H1 (cell line): ENCODE data around the gene KRT84. TPM values are rescaled to one million over a fixed set of nuclear protein-coding genes. Genes with fewer than 3 reads are reported as not detected.

Experiments used
- CTCF ChIA-PET: fragments of 300-600 bp; sonication (Branson Sonifier 250); formaldehyde crosslinking; loops from one replicate; lab custom pipeline; 2021; ENCODE audit not compliant: partially characterized antibody; lab: Charles Lee
- POLR2A ChIA-PET: fragments of 300-600 bp; sonication (Branson Sonifier 250); formaldehyde crosslinking; loops from one replicate; lab custom pipeline; 2021; ENCODE audit warnings: inconsistent platforms; ENCODE audit not compliant: partially characterized antibody; lab: Charles Lee
- DNase-seq, 2 experiments: peaks; one replicate each; pipeline versions ENCODE4 v3.0.0 to v3.0.0-alpha.2; 2010 to 2022; ENCODE audit warnings: low spot score in 2 of 2, low read depth in 1 of 2, mixed read lengths in 1 of 2
- FAIRE-seq: peaks from 2 replicates; lab custom pipeline; 2011; peaks lifted over from hg19 to GRCh38; lab: Jason Lieb, UNC
- H2AFZ ChIP-seq: 2 replicates; pipeline ENCODE4 v1.8.1; 2012; ENCODE audit warnings: low read length, inconsistent platforms
- H2AK5ac ChIP-seq: 2 replicates; pipeline ENCODE4 v1.6.1; 2013; ENCODE audit warnings: low read depth, low read length
- H2BK120ac ChIP-seq: replicated peaks from 2 replicates; pipeline ENCODE3; 2013; ENCODE audit warnings: low read depth, low read length, inconsistent platforms
- H2BK12ac ChIP-seq: 2 replicates; pipeline ENCODE4 v1.6.1; 2013; ENCODE audit warnings: low read depth, low read length
- H2BK15ac ChIP-seq: 2 replicates; pipeline ENCODE4 v1.6.1; 2013; ENCODE audit warnings: low read length
- H2BK20ac ChIP-seq: 2 replicates; pipeline ENCODE4 v1.6.1; 2013; ENCODE audit warnings: low read length
- H2BK5ac ChIP-seq: 2 replicates; pipeline ENCODE4 v1.6.1; 2013; ENCODE audit warnings: low read depth, low read length
- H3K14ac ChIP-seq: 2 replicates; pipeline ENCODE4 v1.6.1; 2013; ENCODE audit warnings: inconsistent platforms; ENCODE audit not compliant: insufficient read length
- H3K18ac ChIP-seq: 2 replicates; pipeline ENCODE4 v1.6.1; 2013; ENCODE audit warnings: low read length; ENCODE audit errors: extremely low read depth
- H3K23ac ChIP-seq: 2 replicates; pipeline ENCODE4 v1.6.1; 2013; ENCODE audit warnings: inconsistent platforms; ENCODE audit not compliant: insufficient read length
- H3K23me2 ChIP-seq: 2 replicates; pipeline ENCODE4 v1.6.1; 2013; ENCODE audit warnings: low read depth, low read length
- H3K27ac ChIP-seq: 2 replicates; pipeline ENCODE4 v1.6.1; 2011; ENCODE audit warnings: low read depth, low read length, inconsistent platforms
- H3K27me3 ChIP-seq, 4 experiments: replicated peaks in 1 of 4; 1 replicate in 1 of 4; 2 replicates in 3 of 4; pipeline versions ENCODE4 v1.6.1 to v1.8.1; 2011 to 2013; ENCODE audit warnings: low read length in 3 of 4, mild to moderate bottlenecking in 3 of 4, inconsistent platforms in 2 of 4, mixed read lengths in 2 of 4, moderate library complexity in 1 of 4; ENCODE audit not compliant: control insufficient read depth in 3 of 4, insufficient read depth in 3 of 4; ENCODE audit errors: extremely low read depth in 1 of 4
- H3K36me3 ChIP-seq, 4 experiments: 2 replicates each; pipeline versions ENCODE4 v1.6.1 to v1.8.1; 2011 to 2013; ENCODE audit warnings: mild to moderate bottlenecking in 4 of 4, low read length in 3 of 4, moderate library complexity in 2 of 4, control low read depth in 1 of 4, inconsistent platforms in 1 of 4; ENCODE audit not compliant: insufficient read depth in 4 of 4, control insufficient read depth in 2 of 4
- H3K4ac ChIP-seq: replicated peaks from 2 replicates; pipeline ENCODE3; 2013; ENCODE audit warnings: low read length, low read depth, mixed read lengths, inconsistent platforms; ENCODE audit not compliant: insufficient read length
- H3K4me1 ChIP-seq, 4 experiments: replicated peaks in 1 of 4; 1 replicate in 1 of 4; 2 replicates in 3 of 4; pipeline versions ENCODE4 v1.6.1 to v1.8.1; 2011 to 2013; ENCODE audit warnings: low read length in 3 of 4, inconsistent platforms in 2 of 4, mixed read lengths in 1 of 4; ENCODE audit not compliant: insufficient read depth in 4 of 4, control insufficient read depth in 3 of 4
- H3K4me2 ChIP-seq, 2 experiments: 2 replicates each; pipeline versions ENCODE4 v1.6.1 to v1.8.1; 2011 to 2013; ENCODE audit warnings: low read depth in 2 of 2, low read length in 2 of 2, control low read depth in 1 of 2, inconsistent platforms in 1 of 2, mild to moderate bottlenecking in 1 of 2; ENCODE audit not compliant: insufficient read depth in 1 of 2
- H3K4me3 ChIP-seq, 4 experiments: fragments of 200-600, 300-600 bp in 1 of 4; sonication (generic), shearing (Covaris generic), sonication (Bioruptor Twin) in 1 of 4; 2 replicates each; pipeline versions ENCODE4 v1.5.1 to v1.8.1; 2011 to 2016; ENCODE audit warnings: low read length in 4 of 4, low read depth in 3 of 4, control low read depth in 2 of 4, inconsistent platforms in 2 of 4, mild to moderate bottlenecking in 2 of 4, mixed read lengths in 1 of 4, moderate library complexity in 1 of 4; ENCODE audit not compliant: insufficient read depth in 2 of 4; ENCODE audit errors: extremely low read depth in 1 of 4
- H3K56ac ChIP-seq: replicated peaks from 2 replicates; pipeline ENCODE3; 2013; ENCODE audit warnings: low read depth, mild to moderate bottlenecking, mixed read lengths, low read length, inconsistent platforms; ENCODE audit not compliant: insufficient read length
- H3K79me1 ChIP-seq: 2 replicates; pipeline ENCODE4 v1.6.1; 2013; ENCODE audit warnings: low read depth, low read length, control low read depth
- H3K79me2 ChIP-seq, 2 experiments: 2 replicates each; pipeline versions ENCODE4 v1.6.1 to v1.8.1; 2012 to 2013; ENCODE audit warnings: low read length in 2 of 2, mild to moderate bottlenecking in 2 of 2, inconsistent platforms in 1 of 2; ENCODE audit not compliant: insufficient read depth in 2 of 2, control insufficient read depth in 1 of 2
- H3K9ac ChIP-seq, 4 experiments: replicated peaks in 1 of 4; 1 replicate in 1 of 4; 2 replicates in 3 of 4; pipeline versions ENCODE4 v1.6.1 to v1.8.1; 2011 to 2013; ENCODE audit warnings: low read depth in 3 of 4, low read length in 3 of 4, control low read depth in 2 of 4, mild to moderate bottlenecking in 2 of 4, moderate library complexity in 2 of 4, inconsistent platforms in 1 of 4; ENCODE audit errors: extremely low read depth in 1 of 4
- H3K9me3 ChIP-seq, 2 experiments: 2 replicates each; pipeline versions ENCODE4 v1.6.1 to v1.8.1; 2012 to 2013; ENCODE audit warnings: mild to moderate bottlenecking in 2 of 2, moderate library complexity in 2 of 2, control low read depth in 1 of 2, inconsistent platforms in 1 of 2, low read depth in 1 of 2, low read length in 1 of 2, mixed read lengths in 1 of 2; ENCODE audit not compliant: insufficient read depth in 2 of 2
- H4K20me1 ChIP-seq, 2 experiments: replicated peaks in 1 of 2; 2 replicates each; pipeline versions ENCODE3 to v1.8.1; 2011 to 2013; ENCODE audit warnings: inconsistent platforms in 2 of 2, low read length in 2 of 2, mild to moderate bottlenecking in 1 of 2; ENCODE audit not compliant: insufficient read depth in 2 of 2, control insufficient read depth in 1 of 2
- H4K5ac ChIP-seq: 2 replicates; pipeline ENCODE4 v1.6.1; 2013; ENCODE audit warnings: low read length, low read depth, mixed read lengths, inconsistent platforms; ENCODE audit not compliant: insufficient read length
- H4K8ac ChIP-seq: 2 replicates; pipeline ENCODE4 v1.8.0; 2013; ENCODE audit warnings: mild to moderate bottlenecking, moderate library complexity, low read length, inconsistent platforms; ENCODE audit not compliant: insufficient read depth; ENCODE audit errors: extremely low read depth
- H4K91ac ChIP-seq: replicated peaks from 2 replicates; pipeline ENCODE3; 2013; ENCODE audit warnings: low read length, mixed read lengths, inconsistent platforms; ENCODE audit not compliant: insufficient read length
- ASH2L ChIP-seq: fragments of 200-600, 300-600 bp; sonication (generic); IDR thresholded peaks from one replicate; pipeline ENCODE4 v1.7.1; 2017; ENCODE audit warnings: low read length
- CEBPB ChIP-seq: IDR thresholded peaks from 2 replicates; pipeline ENCODE4 v1.6.1; 2012; ENCODE audit warnings: low read depth, low read length
- CTCF ChIP-seq, 3 experiments: IDR thresholded peaks; 1 replicate in 2 of 3; 2 replicates in 1 of 3; pipeline versions ENCODE4 v1.5.1 to v1.6.1; 2011; ENCODE audit warnings: low read length in 3 of 3, mild to moderate bottlenecking in 3 of 3, inconsistent platforms in 2 of 3, low read depth in 1 of 3, moderate library complexity in 1 of 3; ENCODE audit not compliant: insufficient read depth in 1 of 3; ENCODE audit errors: control extremely low read depth in 1 of 3
- RAD21 ChIP-seq, 2 experiments: IDR thresholded peaks in 1 of 2; conservative IDR thresholded peaks in 1 of 2; 2 replicates each; pipeline ENCODE4 v1.6.1; 2011; ENCODE audit warnings: low read depth in 2 of 2, low read length in 2 of 2, improper control_type of control experiment in 1 of 2, inconsistent platforms in 1 of 2, mild to moderate bottlenecking in 1 of 2, moderate library complexity in 1 of 2
- SRF ChIP-seq: IDR thresholded peaks from 2 replicates; pipeline ENCODE4 v1.6.1; 2011; ENCODE audit warnings: mild to moderate bottlenecking, low read depth, low read length, moderate library complexity
- TAF1 ChIP-seq: IDR thresholded peaks from 2 replicates; pipeline ENCODE4 v1.6.1; 2011; ENCODE audit warnings: mild to moderate bottlenecking, low read depth, low read length
- WGBS, 2 experiments: shearing (Covaris generic) in 1 of 2; methylation state at CpG; one replicate each; pipeline versions ENCODE4 v1.1.6 to v1.1.7; 2013 to 2015; ENCODE audit warnings: low lambda C conversion rate in 2 of 2, mixed read lengths in 2 of 2, inconsistent platforms in 1 of 2, low coverage in 1 of 2, missing lambda C conversion rate in 1 of 2; ENCODE audit not compliant: insufficient replicate concordance in 2 of 2, insufficient coverage in 1 of 2, insufficient read length in 1 of 2; ENCODE audit errors: extremely low coverage in 1 of 2, missing lambda C conversion rate in 1 of 2; 5-methylcytosine and 5-hydroxymethylcytosine counted together
- polyA plus RNA-seq, 7 experiments: library from polyadenylated mRNA; depleted of rRNA in 3 of 7; stranded (reverse) in 5 of 7; unstranded in 2 of 7; fragments of >200 nt in 5 of 7; fragments of 200-250 nt in 2 of 7; gene quantifications; 1 replicate in 5 of 7; 2 replicates in 1 of 7; 4 replicates in 1 of 7; pipeline versions ENCODE4 v1.2.1 to v1.2.3, GENCODE V29; 2011 to 2013; ENCODE audit warnings: missing spikeins in 2 of 7, mixed read lengths in 2 of 7
- total RNA-seq: library from RNA; stranded (reverse); fragmentation: NEBNext Ultra II Directional; extraction: Animal tissue kit (Norgen Biotek cat#: 25700); gene quantifications from 2 replicates; pipeline ENCODE4 v1.2.1, GENCODE V29; 2021
- TF ChIP-seq, protein P1 (sequence below): IDR thresholded peaks from 2 replicates; pipeline ENCODE4 v1.6.1; 2011; ENCODE audit warnings: low read length, improper control_type of control experiment

KRT84 gene
- total and polyA plus RNA-seq, 2 of the 8 experiments (the other 6 are each of a cell fraction or from before 2014, with no cell fraction given) = not detected

- H2BK15ac ChIP-seq = no peak overlapping the region
- ChIA-PET POLR2A (no interaction called here), CTCF (interaction anchor here (0.6 to 11.3 kb wide), 63 partner anchors 8 to 494 kb away, joined by 3 to 112 read pairs (median 4); partner anchors contain the start of genes KRT5, KRT71 and KRT73)
- peak overlapping the region; percentile 23 for H4K8ac ChIP-seq
- H3K27ac ChIP-seq = no peak overlapping the region
- no peaks in the 10 kb centered on the region for H3K9me3 ChIP-seq
- no peak overlapping the region for H3K9ac ChIP-seq
- peak overlapping the region; percentile 13; the same call in 1 of the 2 replicates for H3K18ac ChIP-seq
- no peaks in the 10 kb centered on the region for H3K36me3 ChIP-seq
- no peak overlapping the region for H3K14ac ChIP-seq
- H3K79me2 ChIP-seq = no peaks in the 10 kb centered on the region
- no peak overlapping the region for H3K56ac ChIP-seq
- WGBS, 2 experiments = 80% methylated on average over 11 of the region's 11 CpGs; no CpG with 5 or more reads in 1 of the 2 experiments
- peaks cover 0 to 7% (median 1%) of the 10 kb centered on the region in 4 experiments; a peak in 2 of 7 replicates for H3K4me1 ChIP-seq
- H2BK120ac ChIP-seq = no peak overlapping the region
- H3K23ac ChIP-seq = no peak overlapping the region
- H2BK20ac ChIP-seq = no peak overlapping the region
- peaks cover 0 to 4% (median 0%) of the 10 kb centered on the region in 4 experiments; a peak in 1 of 7 replicates for H3K27me3 ChIP-seq
- H3K4ac ChIP-seq = no peak overlapping the region
- no peak overlapping the region for H3K4me3 ChIP-seq
- no peak overlapping the region for H3K4me2 ChIP-seq
- no peak overlapping the region for H2AK5ac ChIP-seq
- no peak overlapping the region for H2AFZ ChIP-seq
- no peaks in the 10 kb centered on the region; the same call in 1 of the 2 replicates for H3K79me1 ChIP-seq
- FAIRE-seq (no peak), DNase-seq (peak in 1 of 2 experiments; percentile 66)
- H4K20me1 ChIP-seq = no peaks in the 10 kb centered on the region
- H4K91ac ChIP-seq = no peak overlapping the region
- no peak overlapping the region for H4K5ac ChIP-seq
- no peak overlapping the region for H2BK5ac ChIP-seq
- no peak overlapping the region for H2BK12ac ChIP-seq
- H3K23me2 ChIP-seq = no peaks in the 10 kb centered on the region
- TF ChIP-seq, protein P1, sequence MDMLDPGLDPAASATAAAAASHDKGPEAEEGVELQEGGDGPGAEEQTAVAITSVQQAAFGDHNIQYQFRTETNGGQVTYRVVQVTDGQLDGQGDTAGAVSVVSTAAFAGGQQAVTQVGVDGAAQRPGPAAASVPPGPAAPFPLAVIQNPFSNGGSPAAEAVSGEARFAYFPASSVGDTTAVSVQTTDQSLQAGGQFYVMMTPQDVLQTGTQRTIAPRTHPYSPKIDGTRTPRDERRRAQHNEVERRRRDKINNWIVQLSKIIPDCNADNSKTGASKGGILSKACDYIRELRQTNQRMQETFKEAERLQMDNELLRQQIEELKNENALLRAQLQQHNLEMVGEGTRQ = no peak
- no peak for TF ChIP-seq ASH2L
- TF ChIP-seq SRF = no peak
- no peak for TF ChIP-seq TAF1
- no peak for TF ChIP-seq CEBPB
- TF ChIP-seq RAD21 (IDR thresholded peaks at IDR 0.05 in 1 of 2, conservative IDR thresholded peaks at IDR 0.05 in 1 of 2; ENCODE audit: low read depth in 2 of 2, low read length in 2 of 2) = peak; percentile 73 to 74
- TF ChIP-seq CTCF (IDR thresholded peaks at IDR 0.05; ENCODE audit: control extremely low read depth in 1 of 3, insufficient read depth in 1 of 3, low read depth in 1 of 3, low read length in 3 of 3) = peak; percentile 83 to 91 (median 84)
Measured at GRCh38 chr12:52390739-52391617, 5.5 kb upstream of the KRT84 start.
